HEK293 (cell line): Measurements from ENCODE around the gene FADS3.

Source experiments
- BCL11B ChIP-seq: fragments of 450-650 bp; formaldehyde crosslinking; IDR thresholded peaks from 2 replicates; pipeline ENCODE4 v1.5.1; 2016; ENCODE audit warnings: low read depth, missing biosample characterization, missing genetic modification characterization
- FEZF1 ChIP-seq: fragments of 450-650 bp; formaldehyde crosslinking; IDR thresholded peaks from 2 replicates; pipeline ENCODE4 v1.5.1; 2016; ENCODE audit warnings: missing biosample characterization, missing genetic modification characterization
- OSR2 ChIP-seq: fragments of 450-650 bp; formaldehyde crosslinking; IDR thresholded peaks from 2 replicates; pipeline ENCODE4 v1.5.1; 2016; ENCODE audit warnings: missing biosample characterization, missing genetic modification characterization
- REPIN1 ChIP-seq: fragments of 450-650 bp; formaldehyde crosslinking; IDR thresholded peaks from 2 replicates; pipeline ENCODE4 v1.5.1; 2017; ENCODE audit warnings: missing biosample characterization, missing genetic modification characterization, low read depth
- ZBTB21 ChIP-seq: fragments of 450-650 bp; formaldehyde crosslinking; IDR thresholded peaks from 2 replicates; pipeline ENCODE4 v1.5.1; 2017; ENCODE audit warnings: missing biosample characterization, missing genetic modification characterization
- ZNF248 ChIP-seq: fragments of 450-650 bp; formaldehyde crosslinking; IDR thresholded peaks from 2 replicates; pipeline ENCODE4 v1.5.1; 2017; ENCODE audit warnings: missing biosample characterization, missing genetic modification characterization
- ZNF341 ChIP-seq: fragments of 450-650 bp; formaldehyde crosslinking; IDR thresholded peaks from 2 replicates; pipeline ENCODE4; 2016; ENCODE audit warnings: low read depth, missing biosample characterization, missing genetic modification characterization
- ZNF510 ChIP-seq: fragments of 450-650 bp; formaldehyde crosslinking; IDR thresholded peaks from 2 replicates; pipeline ENCODE4 v1.5.1; 2018; ENCODE audit warnings: mild to moderate bottlenecking, missing genetic modification characterization, missing biosample characterization; ENCODE audit not compliant: insufficient replicate concordance
- TF ChIP-seq, protein P1 (sequence below): fragments of 450-650 bp; formaldehyde crosslinking; optimal IDR thresholded peaks from 2 replicates; pipeline ENCODE3; 2016; ENCODE audit warnings: missing biosample characterization, mild to moderate bottlenecking, missing genetic modification characterization
- TF ChIP-seq, protein P2 (sequence below): fragments of 450-650 bp; formaldehyde crosslinking; IDR thresholded peaks from 2 replicates; pipeline ENCODE4 v1.5.0; 2017; ENCODE audit warnings: missing biosample characterization, missing genetic modification characterization, borderline replicate concordance
- TF ChIP-seq, protein P3 (sequence below): fragments of 450-650 bp; formaldehyde crosslinking; IDR thresholded peaks from 2 replicates; pipeline ENCODE4 v1.5.1; 2016; ENCODE audit warnings: missing biosample characterization, missing genetic modification characterization
- TF ChIP-seq, protein P4 (sequence below): fragments of 450-650 bp; formaldehyde crosslinking; IDR thresholded peaks from 2 replicates; pipeline ENCODE4 v1.5.1; 2016; ENCODE audit warnings: missing biosample characterization, missing genetic modification characterization, borderline replicate concordance
- TF ChIP-seq, protein P5 (sequence below): fragments of 450-650 bp; formaldehyde crosslinking; IDR thresholded peaks from 2 replicates; pipeline ENCODE4 v1.5.1; 2016; ENCODE audit warnings: missing biosample characterization, missing genetic modification characterization
- TF ChIP-seq, protein P6 (sequence below): fragments of 450-650 bp; formaldehyde crosslinking; IDR thresholded peaks from 2 replicates; pipeline ENCODE4 v1.5.1; 2016; ENCODE audit warnings: missing biosample characterization, missing genetic modification characterization
- TF ChIP-seq, protein P7 (sequence below): fragments of 450-650 bp; formaldehyde crosslinking; IDR thresholded peaks from 2 replicates; pipeline ENCODE4 v1.5.1; 2017; ENCODE audit warnings: missing biosample characterization, missing genetic modification characterization
- TF ChIP-seq, protein P8 (sequence below): fragments of 450-650 bp; formaldehyde crosslinking; IDR thresholded peaks from 2 replicates; pipeline ENCODE4 v1.5.1; 2016; ENCODE audit warnings: missing biosample characterization, missing genetic modification characterization

Gene FADS3

DNA sequence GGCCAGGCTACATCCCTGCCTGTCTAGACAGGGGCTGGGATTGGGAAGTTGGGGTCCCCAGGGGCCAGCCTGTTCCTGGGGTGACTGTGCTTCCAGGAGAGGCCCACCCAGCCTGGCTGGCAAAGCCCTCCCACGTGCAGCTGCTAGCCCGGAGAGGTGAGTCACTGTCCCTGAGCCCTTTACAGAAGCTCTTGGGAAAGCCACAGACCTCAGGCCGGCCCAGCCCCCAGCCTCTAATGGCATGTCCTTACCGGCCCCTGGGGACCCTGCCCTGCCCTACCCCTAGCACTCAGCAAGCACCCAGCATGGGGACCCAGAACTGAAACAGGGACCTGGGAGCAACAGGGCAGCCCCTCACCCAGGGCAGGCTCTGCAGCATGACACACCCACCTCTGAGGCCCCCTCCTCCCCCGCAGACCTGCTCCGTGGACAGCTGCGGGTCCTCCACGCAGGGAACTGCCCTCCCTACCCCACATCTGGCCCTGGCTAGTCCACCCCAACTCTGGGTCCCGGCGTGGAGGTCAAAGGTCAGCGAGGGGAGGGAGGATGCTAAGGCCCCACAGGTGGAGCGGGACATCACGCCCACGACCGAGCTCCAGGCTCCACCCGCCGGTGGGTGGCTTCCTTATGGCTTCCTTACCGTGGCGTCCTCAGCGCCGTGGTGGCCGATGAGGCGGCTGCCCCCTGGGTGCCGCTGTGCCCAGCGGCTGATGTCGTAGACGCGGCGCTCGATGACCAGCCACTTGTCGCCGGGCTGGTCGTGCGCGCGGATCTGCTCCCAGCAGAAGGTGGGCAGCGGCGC, 615 bp downstream of the FADS3 start (continued):
- TF ChIP-seq ZBTB21 (tag by site-specific recombination) (no peak), REPIN1 (tag by site-specific recombination) (no peak), ZNF510 (no peak), OSR2 (tag by site-specific recombination) (0 out of 2 replicates have a peak, but pooled peaks have one; percentile 17), ZNF341 (tag by site-specific recombination) (no peak), FEZF1 (tag by site-specific recombination) (no peak), BCL11B (tag by site-specific recombination) (peak; percentile 87), ZNF248 (no peak)
- TF ChIP-seq, protein P1, sequence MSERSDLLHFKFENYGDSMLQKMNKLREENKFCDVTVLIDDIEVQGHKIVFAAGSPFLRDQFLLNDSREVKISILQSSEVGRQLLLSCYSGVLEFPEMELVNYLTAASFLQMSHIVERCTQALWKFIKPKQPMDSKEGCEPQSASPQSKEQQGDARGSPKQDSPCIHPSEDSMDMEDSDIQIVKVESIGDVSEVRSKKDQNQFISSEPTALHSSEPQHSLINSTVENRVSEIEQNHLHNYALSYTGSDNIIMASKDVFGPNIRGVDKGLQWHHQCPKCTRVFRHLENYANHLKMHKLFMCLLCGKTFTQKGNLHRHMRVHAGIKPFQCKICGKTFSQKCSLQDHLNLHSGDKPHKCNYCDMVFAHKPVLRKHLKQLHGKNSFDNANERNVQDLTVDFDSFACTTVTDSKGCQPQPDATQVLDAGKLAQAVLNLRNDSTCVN = peak; percentile 79
- TF ChIP-seq, protein P2, sequence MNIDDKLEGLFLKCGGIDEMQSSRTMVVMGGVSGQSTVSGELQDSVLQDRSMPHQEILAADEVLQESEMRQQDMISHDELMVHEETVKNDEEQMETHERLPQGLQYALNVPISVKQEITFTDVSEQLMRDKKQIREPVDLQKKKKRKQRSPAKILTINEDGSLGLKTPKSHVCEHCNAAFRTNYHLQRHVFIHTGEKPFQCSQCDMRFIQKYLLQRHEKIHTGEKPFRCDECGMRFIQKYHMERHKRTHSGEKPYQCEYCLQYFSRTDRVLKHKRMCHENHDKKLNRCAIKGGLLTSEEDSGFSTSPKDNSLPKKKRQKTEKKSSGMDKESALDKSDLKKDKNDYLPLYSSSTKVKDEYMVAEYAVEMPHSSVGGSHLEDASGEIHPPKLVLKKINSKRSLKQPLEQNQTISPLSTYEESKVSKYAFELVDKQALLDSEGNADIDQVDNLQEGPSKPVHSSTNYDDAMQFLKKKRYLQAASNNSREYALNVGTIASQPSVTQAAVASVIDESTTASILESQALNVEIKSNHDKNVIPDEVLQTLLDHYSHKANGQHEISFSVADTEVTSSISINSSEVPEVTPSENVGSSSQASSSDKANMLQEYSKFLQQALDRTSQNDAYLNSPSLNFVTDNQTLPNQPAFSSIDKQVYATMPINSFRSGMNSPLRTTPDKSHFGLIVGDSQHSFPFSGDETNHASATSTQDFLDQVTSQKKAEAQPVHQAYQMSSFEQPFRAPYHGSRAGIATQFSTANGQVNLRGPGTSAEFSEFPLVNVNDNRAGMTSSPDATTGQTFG (tag by site-specific recombination) = no peak
- TF ChIP-seq, protein P3, sequence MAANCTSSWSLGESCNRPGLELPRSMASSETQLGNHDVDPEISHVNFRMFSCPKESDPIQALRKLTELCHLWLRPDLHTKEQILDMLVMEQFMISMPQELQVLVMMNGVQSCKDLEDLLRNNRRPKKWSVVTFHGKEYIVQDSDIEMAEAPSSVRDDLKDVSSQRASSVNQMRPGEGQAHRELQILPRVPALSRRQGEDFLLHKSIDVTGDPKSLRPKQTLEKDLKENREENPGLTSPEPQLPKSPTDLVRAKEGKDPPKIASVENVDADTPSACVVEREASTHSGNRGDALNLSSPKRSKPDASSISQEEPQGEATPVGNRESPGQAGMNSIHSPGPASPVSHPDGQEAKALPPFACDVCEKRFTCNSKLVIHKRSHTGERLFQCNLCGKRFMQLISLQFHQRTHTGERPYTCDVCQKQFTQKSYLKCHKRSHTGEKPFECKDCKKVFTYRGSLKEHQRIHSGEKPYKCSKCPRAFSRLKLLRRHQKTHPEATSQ = no peak
- TF ChIP-seq, protein P4, sequence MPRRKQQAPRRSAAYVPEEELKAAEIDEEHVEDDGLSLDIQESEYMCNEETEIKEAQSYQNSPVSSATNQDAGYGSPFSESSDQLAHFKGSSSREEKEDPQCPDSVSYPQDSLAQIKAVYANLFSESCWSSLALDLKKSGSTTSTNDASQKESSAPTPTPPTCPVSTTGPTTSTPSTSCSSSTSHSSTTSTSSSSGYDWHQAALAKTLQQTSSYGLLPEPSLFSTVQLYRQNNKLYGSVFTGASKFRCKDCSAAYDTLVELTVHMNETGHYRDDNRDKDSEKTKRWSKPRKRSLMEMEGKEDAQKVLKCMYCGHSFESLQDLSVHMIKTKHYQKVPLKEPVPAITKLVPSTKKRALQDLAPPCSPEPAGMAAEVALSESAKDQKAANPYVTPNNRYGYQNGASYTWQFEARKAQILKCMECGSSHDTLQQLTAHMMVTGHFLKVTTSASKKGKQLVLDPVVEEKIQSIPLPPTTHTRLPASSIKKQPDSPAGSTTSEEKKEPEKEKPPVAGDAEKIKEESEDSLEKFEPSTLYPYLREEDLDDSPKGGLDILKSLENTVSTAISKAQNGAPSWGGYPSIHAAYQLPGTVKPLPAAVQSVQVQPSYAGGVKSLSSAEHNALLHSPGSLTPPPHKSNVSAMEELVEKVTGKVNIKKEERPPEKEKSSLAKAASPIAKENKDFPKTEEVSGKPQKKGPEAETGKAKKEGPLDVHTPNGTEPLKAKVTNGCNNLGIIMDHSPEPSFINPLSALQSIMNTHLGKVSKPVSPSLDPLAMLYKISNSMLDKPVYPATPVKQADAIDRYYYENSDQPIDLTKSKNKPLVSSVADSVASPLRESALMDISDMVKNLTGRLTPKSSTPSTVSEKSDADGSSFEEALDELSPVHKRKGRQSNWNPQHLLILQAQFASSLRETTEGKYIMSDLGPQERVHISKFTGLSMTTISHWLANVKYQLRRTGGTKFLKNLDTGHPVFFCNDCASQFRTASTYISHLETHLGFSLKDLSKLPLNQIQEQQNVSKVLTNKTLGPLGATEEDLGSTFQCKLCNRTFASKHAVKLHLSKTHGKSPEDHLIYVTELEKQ (tag by site-specific recombination) = no peak
- TF ChIP-seq, protein P5, sequence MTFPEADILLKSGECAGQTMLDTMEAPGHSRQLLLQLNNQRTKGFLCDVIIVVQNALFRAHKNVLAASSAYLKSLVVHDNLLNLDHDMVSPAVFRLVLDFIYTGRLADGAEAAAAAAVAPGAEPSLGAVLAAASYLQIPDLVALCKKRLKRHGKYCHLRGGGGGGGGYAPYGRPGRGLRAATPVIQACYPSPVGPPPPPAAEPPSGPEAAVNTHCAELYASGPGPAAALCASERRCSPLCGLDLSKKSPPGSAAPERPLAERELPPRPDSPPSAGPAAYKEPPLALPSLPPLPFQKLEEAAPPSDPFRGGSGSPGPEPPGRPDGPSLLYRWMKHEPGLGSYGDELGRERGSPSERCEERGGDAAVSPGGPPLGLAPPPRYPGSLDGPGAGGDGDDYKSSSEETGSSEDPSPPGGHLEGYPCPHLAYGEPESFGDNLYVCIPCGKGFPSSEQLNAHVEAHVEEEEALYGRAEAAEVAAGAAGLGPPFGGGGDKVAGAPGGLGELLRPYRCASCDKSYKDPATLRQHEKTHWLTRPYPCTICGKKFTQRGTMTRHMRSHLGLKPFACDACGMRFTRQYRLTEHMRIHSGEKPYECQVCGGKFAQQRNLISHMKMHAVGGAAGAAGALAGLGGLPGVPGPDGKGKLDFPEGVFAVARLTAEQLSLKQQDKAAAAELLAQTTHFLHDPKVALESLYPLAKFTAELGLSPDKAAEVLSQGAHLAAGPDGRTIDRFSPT (tag by site-specific recombination) = peak; percentile 44
- TF ChIP-seq, protein P6, sequence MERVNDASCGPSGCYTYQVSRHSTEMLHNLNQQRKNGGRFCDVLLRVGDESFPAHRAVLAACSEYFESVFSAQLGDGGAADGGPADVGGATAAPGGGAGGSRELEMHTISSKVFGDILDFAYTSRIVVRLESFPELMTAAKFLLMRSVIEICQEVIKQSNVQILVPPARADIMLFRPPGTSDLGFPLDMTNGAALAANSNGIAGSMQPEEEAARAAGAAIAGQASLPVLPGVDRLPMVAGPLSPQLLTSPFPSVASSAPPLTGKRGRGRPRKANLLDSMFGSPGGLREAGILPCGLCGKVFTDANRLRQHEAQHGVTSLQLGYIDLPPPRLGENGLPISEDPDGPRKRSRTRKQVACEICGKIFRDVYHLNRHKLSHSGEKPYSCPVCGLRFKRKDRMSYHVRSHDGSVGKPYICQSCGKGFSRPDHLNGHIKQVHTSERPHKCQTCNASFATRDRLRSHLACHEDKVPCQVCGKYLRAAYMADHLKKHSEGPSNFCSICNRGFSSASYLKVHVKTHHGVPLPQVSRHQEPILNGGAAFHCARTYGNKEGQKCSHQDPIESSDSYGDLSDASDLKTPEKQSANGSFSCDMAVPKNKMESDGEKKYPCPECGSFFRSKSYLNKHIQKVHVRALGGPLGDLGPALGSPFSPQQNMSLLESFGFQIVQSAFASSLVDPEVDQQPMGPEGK (tag by site-specific recombination) = peak; percentile 49; the same call in 1 of the 2 replicates
- TF ChIP-seq, protein P7, sequence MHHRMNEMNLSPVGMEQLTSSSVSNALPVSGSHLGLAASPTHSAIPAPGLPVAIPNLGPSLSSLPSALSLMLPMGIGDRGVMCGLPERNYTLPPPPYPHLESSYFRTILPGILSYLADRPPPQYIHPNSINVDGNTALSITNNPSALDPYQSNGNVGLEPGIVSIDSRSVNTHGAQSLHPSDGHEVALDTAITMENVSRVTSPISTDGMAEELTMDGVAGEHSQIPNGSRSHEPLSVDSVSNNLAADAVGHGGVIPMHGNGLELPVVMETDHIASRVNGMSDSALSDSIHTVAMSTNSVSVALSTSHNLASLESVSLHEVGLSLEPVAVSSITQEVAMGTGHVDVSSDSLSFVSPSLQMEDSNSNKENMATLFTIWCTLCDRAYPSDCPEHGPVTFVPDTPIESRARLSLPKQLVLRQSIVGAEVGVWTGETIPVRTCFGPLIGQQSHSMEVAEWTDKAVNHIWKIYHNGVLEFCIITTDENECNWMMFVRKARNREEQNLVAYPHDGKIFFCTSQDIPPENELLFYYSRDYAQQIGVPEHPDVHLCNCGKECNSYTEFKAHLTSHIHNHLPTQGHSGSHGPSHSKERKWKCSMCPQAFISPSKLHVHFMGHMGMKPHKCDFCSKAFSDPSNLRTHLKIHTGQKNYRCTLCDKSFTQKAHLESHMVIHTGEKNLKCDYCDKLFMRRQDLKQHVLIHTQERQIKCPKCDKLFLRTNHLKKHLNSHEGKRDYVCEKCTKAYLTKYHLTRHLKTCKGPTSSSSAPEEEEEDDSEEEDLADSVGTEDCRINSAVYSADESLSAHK (tag by site-specific recombination) = no peak
- TF ChIP-seq, protein P8, sequence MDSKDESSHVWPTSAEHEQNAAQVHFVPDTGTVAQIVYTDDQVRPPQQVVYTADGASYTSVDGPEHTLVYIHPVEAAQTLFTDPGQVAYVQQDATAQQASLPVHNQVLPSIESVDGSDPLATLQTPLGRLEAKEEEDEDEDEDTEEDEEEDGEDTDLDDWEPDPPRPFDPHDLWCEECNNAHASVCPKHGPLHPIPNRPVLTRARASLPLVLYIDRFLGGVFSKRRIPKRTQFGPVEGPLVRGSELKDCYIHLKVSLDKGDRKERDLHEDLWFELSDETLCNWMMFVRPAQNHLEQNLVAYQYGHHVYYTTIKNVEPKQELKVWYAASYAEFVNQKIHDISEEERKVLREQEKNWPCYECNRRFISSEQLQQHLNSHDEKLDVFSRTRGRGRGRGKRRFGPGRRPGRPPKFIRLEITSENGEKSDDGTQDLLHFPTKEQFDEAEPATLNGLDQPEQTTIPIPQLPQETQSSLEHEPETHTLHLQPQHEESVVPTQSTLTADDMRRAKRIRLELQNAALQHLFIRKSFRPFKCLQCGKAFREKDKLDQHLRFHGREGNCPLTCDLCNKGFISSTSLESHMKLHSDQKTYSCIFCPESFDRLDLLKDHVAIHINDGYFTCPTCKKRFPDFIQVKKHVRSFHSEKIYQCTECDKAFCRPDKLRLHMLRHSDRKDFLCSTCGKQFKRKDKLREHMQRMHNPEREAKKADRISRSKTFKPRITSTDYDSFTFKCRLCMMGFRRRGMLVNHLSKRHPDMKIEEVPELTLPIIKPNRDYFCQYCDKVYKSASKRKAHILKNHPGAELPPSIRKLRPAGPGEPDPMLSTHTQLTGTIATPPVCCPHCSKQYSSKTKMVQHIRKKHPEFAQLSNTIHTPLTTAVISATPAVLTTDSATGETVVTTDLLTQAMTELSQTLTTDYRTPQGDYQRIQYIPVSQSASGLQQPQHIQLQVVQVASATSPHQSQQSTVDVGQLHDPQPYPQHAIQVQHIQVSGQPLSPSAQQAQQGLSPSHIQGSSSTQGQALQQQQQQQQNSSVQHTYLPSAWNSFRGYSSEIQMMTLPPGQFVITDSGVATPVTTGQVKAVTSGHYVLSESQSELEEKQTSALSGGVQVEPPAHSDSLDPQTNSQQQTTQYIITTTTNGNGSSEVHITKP (tag by site-specific recombination) = no peak
